GM21717 (cell line): ENCODE results near the gene INVS.
"Not testable (repeated sequence)": the region's sequence is repeated elsewhere in the genome, so short reads cannot be mapped to it uniquely, and the experiment has no call there.

Experiments used
- ATAC-seq: cut with Tn5 transposase; IDR thresholded peaks from one replicate; pipeline ENCODE4 v1.9.1; 2021; ENCODE audit warnings: mild to moderate bottlenecking, moderate library complexity; ENCODE audit not compliant: unreplicated experiment

The INVS gene

GRCh38 chr9:100193078-100193477, 94.0 kb downstream of the INVS start:
- no peak for ATAC-seq

GRCh38 chr9:100196215-100196614, 97.2 kb downstream of the INVS start:
- no peak for ATAC-seq

- no peak for ATAC-seq
Observed at GRCh38 chr9:100196828-100197227, 97.8 kb downstream of the INVS start.

GRCh38 chr9:100197553-100197952, 98.5 kb downstream of the INVS start:
- no peak for ATAC-seq

- no peak for ATAC-seq
Observed at GRCh38 chr9:100202806-100203205, 103.8 kb downstream of the INVS start.

- no peak for ATAC-seq
Observed at GRCh38 chr9:100204796-100205195, 105.8 kb downstream of the INVS start.

- ATAC-seq: no peak
Observed at GRCh38 chr9:100206899-100207298, 107.9 kb downstream of the INVS start.

GRCh38 chr9:100208673-100209072, 109.6 kb downstream of the INVS start:
- ATAC-seq: no peak

- no peak for ATAC-seq
Observed at GRCh38 chr9:100211476-100211875, 112.4 kb downstream of the INVS start.

- no peak for ATAC-seq
Observed at GRCh38 chr9:100213730-100214477, 114.9 kb downstream of the INVS start.

- ATAC-seq: peak; percentile 57
Observed at GRCh38 chr9:100216178-100216787, 117.2 kb downstream of the INVS start.

GRCh38 chr9:100217536-100217935, 118.5 kb downstream of the INVS start:
- ATAC-seq: no peak

- peak; percentile 82 for ATAC-seq
Observed at GRCh38 chr9:100219347-100219746, 120.3 kb downstream of the INVS start.

- no peak for ATAC-seq
Observed at GRCh38 chr9:100220936-100221335, 121.9 kb downstream of the INVS start.

GRCh38 chr9:100221538-100221937, 122.5 kb downstream of the INVS start:
- ATAC-seq: no peak

GRCh38 chr9:100222674-100223073, 123.6 kb downstream of the INVS start:
- ATAC-seq: no peak

- ATAC-seq: no peak
Observed at GRCh38 chr9:100227636-100228035, 128.6 kb downstream of the INVS start.

- ATAC-seq: no peak
Observed at GRCh38 chr9:100228352-100228869, 129.4 kb downstream of the INVS start.

- no peak for ATAC-seq
Observed at GRCh38 chr9:100229136-100229535, 130.1 kb downstream of the INVS start.

GRCh38 chr9:100229561-100229960, 130.5 kb downstream of the INVS start:
- no peak for ATAC-seq

- not testable (repeated sequence) for ATAC-seq
Observed at GRCh38 chr9:100236986-100237385, 137.9 kb downstream of the INVS start.

- ATAC-seq: no peak
Observed at GRCh38 chr9:100240512-100240911, 141.5 kb downstream of the INVS start.
